NCI-H2196 (cell line): Measurements from ENCODE around the gene NXNL1.

Experiments
- DNase-seq: peaks from one replicate; lab custom pipeline; 2025; ENCODE audit not compliant: unreplicated experiment; lab: John Stamatoyannopoulos, UW

NXNL1 gene

GRCh38 chr19:17420475-17420924, 40.2 kb downstream of the NXNL1 start:
- DNase-seq: peak; percentile 38

DNA sequence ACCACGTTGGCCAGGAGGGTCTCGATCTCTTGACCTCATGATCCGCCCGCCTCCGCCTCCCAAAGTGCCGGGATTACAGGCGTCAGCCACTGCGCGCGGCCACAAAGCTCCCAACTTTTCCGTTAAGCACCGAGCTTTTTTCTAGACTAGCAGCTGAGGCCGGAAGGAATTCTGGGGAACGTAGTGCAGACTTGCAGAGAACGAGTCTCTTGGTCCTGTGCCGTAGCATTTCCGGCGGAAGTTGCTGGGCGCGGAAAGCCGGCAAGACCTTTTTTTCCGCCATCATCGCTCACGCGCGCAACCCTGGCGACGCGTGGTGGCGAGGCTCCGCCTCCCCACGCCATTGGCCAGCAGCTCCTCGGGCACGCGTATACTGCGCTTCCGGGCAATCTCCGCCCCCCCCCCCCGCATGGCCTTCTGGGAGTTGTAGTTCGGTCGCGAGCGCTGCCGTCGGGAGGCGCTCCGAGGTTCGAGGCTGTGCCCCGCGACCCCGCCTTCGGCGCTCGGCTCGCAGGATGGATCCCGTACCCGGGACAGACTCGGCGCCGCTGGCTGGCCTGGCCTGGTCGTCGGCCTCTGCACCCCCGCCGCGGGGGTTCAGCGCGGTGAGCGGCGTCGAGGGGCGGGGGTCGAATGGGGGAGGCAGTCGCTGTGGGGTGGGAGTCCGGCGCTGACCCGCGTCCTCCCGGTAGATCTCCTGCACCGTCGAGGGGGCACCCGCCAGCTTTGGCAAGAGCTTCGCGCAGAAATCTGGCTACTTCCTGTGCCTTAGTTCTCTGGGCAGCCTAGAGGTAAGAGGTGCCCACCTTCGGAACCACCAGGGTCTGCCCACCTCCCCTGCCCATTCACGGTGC, 40.9 kb downstream of the NXNL1 start, which contains the start of gene MVB12A:
Gene MVB12A (plus strand): TSS at position 427 of the 854 bp plus-strand sequence. CDS start 89 bp downstream, at position 516.
- DNase-seq: peak; percentile 99

DNA sequence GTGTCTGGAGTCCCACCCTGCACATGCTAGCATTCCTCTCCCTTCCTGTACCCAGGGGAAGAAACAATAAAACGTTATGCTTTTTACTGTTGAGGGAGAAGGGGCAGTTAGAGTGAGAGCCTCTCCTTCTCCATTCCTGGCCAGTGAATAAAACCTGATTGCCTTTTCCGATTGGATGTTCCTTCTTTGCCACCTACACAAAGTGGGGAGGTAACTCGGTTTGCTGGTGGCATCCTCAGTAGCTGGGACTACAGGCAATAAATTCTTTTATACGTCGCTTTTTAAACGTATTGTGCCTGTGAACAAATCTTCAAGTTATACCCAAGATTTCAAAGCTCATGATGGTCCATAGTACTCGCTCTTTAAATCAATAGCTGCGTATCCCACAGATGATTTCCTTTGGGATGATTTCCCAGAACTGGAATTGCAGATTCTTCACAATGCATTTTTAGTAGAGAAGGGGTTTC, 41.5 kb downstream of the NXNL1 start:
- DNase-seq: no peak

- DNase-seq: no peak
These were observed 42.0 kb downstream of the NXNL1 start for GRCh38 chr19:17418710-17419109.

DNA sequence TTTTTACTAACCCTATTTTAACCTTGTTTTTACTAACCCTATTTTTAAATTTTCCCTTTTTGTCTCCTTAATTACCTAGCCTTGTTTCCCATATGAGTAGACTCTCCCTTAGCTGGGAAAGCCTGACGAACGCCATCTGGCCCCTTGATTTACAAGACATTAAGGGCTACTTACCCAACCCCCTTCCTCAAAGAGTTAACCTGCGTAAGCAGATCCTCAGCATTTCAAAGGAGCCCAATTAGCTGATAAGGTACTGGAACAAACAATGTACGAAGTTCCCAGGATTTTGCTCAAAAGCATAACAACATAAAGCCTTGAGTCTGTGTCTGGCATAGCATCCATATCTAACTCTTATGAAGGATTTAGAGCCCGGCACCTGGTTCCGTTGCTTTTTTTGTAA, 45.6 kb downstream of the NXNL1 start:
- no peak for DNase-seq

DNA sequence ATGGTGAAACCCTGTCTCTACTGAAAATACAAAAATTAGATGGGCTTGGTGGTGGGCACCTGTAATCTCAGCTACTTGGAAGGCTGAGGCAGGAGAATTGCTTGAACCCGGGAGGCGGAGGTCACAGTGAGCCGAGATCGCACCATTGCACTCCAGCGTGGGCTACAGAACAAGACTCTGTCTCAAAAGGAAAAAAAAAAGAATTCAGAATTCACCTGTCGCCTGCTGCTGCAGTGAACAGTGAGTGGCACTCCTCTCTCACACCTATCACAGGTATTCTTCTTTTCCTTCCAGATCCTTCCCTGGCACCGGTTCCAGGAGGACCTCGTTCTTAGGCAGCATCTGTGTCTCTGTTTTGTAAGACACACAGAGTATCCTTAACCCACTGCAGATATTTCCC, 46.6 kb downstream of the NXNL1 start:
- no peak for DNase-seq

DNA sequence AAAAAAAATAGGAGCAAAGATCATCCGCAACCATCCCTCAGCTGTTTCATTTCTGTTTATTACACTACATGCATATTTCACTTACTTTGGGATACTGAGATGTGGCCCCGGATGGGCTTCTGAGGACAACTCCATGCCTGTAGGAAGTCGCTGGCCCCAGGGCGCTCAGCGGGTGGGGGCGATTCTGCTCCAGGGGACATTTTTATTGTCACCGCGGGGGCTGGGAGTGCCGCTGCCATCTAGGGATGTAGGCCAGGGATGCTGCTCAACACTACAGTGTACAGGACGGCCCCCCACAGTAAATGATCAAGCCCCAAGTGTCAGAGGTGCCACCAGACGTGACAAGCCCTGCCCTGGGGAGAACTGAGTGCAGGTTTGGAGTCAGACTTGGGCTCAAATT, 48.9 kb downstream of the NXNL1 start:
- no peak for DNase-seq

DNA sequence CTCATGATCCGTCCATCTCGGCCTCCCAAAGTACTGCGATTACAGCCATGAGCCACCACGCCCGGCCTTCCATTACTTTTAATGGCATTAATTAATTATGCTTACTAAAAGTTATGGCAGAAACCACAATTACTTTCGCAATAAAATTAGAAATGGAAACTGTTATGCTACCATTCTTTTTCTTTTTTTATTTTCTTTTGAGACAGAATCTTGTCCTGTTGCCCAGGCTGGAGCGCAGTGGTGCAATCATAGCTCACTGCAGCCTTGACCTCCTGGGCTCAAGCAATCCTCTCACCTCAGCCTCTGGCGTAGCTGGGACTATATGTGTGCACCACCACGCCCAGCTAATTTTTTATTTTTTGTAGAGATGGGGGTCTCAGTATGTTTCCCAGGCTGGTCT, 50.7 kb downstream of the NXNL1 start:
- no peak for DNase-seq

DNA sequence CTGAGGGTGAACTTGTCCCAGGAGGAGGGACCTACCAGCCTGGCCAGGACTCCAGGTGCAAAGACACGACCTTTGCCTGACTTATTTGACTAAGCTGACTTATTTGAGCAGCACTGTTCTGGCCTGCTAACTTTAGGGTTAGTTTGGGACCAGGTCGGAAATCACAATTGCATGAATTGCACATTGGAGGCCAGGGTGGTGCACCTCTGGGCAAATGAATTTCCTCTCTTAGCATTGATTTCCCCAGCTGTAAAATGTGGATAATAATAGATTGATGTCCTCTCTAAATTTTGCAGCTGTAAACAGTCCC, 53.9 kb downstream of the NXNL1 start:
- no peak for DNase-seq

DNA sequence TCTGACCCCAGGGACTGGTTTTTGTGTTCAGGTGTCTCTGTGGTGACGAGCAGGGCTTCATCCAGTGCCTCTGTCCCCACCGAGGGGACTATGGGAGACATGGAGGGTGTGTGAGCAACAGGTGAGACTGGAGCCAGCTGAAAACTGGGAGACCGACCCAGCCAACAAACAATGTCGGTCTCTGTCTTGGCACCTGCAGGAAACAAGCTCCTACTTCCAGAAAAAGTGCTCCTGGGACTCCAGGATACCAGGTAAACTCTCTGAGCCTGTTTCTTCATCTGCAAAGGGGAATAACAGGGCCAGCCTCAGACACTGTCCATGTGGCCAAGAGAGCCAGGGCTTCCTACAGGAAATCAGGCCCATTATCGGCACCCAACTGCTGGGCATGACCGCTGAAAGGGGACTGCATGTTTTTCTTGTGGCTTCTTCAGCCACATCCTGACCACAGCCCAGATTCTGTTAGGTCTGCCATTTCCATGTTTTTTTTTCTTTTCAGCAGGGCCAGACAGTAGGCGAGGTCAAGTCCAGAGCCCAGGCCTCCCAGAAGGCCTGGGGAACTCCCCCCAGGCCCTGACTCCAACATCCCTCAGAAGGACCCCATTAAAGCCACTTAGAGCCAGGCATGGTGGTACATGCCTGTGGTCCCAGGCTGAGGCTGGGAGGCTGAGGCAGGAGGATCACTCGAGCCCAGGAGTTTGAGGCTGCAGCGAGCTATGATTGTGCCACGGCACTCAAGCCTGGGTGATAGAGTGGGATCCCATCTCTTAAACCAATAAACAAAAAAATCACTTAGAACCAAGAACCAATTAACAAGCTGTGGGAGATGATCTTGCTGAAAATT, 54.5 kb downstream of the NXNL1 start:
- no peak for DNase-seq
